Skin of body (tissue), 2 donors: ENCODE data around the gene FBXL17. TPM values are rescaled to one million over a fixed set of nuclear protein-coding genes. Genes with fewer than 3 reads are reported as not detected.
"Not testable (repeated sequence)": the region's sequence is repeated elsewhere in the genome, so short reads cannot be mapped to it uniquely, and the experiment has no call there.

Source experiments
- DNase-seq: peaks from one replicate; lab custom pipeline; 2025; lab: John Stamatoyannopoulos, UW
- total RNA-seq: library from RNA; depleted of rRNA; stranded (reverse); fragments of >200 nt; gene quantifications from one replicate; pipeline ENCODE4 v1.2.3, GENCODE V29; 2014

The FBXL17 gene
- total RNA-seq, 1 donor from 2014 or later = 17.5 TPM

GRCh38 chr5:108311682-108312081 is 70.2 kb downstream of the FBXL17 start:
- no peak for DNase-seq

GRCh38 chr5:108303611-108304010 is 78.3 kb downstream of the FBXL17 start:
- DNase-seq = no peak

- DNase-seq = no peak
Observed at GRCh38 chr5:108303086-108303485, 78.8 kb downstream of the FBXL17 start.

- DNase-seq = no peak
Observed at GRCh38 chr5:108297042-108297601, 84.8 kb downstream of the FBXL17 start.

DNA sequence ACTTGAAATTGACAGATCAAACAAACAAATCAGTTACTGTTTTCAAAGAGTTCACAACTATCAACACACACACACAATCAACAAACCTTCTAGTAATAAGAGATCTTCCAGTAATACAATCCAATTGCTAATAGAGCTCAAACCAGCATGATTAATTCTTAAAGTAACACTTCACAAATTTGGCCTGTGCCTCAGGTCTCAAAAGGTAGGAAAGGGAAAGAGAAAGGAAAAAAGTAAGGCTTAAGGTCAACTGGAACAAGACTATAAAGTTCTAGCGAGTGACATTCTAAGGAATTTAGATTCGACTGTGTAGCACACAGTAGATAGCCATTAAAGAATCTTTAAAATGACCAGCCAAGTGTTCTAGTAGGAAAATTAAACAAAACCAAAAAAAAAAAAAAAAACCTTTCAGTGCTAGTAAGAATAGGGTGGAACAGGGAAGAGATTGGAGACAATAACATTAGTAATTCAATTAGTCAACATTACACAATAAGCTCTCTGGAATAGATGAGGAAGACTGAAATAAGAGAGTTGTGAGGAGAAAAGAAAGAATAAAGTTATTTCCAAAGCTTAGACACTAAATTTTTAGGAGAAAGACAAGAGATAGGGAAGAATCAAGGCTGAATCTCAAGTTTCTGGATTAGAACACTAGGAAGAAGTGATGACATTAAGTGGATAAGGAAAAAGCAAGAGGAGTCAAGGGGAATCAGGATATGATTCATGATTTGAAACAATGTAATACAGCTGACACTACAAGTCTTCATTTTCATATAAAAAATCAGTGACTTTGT is 86.1 kb downstream of the FBXL17 start:
- DNase-seq = no peak

DNA sequence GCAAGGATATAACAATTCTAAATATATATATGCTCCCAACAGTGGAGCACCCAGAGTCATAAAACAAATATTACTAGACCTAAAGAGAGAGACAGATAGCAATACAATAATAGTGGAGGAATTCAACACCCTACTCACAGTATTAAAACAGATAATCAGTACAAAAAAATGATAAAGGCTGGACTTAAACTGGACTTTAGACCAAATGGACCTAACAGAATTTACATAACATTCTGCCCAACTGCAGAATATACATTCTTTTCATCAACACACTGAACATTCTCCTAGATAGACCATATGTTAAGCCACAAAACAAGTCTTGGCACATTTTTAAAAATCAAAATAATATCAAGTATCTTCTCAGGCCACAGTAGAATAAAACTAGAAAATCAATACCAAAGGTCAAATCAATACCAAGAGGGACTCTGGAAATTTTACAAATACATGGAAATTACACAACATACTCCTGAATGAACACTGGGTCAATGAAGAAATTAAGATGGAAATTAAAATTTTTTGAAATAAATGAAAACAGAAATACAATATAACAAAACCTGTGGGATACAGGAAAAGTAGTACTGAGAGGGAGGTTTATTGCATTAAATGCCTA is 100.8 kb downstream of the FBXL17 start:
- no peak for DNase-seq

GRCh38 chr5:108280248-108280647 is 101.7 kb downstream of the FBXL17 start:
- DNase-seq = no peak

DNA sequence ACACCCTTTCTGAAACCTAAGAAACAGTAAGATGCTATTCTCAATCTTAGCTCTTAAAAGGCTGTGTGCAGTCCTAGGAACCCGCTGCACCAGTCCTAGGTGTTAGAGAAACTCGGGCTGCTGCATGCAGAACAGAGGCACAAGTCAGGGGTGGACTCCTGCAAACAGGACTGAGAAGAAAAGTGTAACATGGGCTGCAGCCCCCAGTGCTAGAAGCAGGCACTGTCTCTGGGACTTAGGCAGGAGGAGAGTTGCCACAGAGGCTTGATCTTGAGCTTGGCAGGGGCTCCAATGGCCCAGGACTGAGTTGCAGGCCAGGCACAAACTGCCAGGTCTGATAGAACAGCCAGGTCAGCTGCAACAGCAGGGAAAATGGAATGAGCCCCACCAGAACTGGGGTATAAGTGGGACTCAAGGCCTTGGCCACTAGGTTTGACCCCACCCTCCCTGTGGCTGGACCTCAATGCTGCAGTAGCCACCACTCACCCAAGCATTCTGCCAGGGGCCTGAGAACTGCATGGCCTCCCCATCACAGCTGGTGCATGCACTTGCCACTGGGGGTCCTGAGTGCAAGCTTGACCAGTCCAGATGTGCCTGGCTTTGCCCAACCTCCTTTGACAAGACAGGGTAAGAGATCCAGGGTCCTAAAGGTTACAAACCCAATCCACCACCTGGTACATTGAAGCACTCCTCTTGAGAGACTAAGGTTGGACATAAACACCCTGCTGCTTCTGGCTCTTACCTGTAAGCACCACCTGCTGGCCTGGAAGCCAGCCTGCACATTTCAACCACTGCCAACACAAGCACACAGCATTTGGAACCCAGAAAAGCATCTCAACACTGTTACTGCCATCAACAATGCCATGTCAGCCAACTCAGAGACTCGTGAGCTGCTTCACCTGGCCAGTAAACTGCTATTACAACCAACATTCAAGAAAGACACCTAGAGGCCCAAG is 103.3 kb downstream of the FBXL17 start:
- DNase-seq = no peak

- DNase-seq = no peak
Observed at GRCh38 chr5:108276187-108277050, 105.5 kb downstream of the FBXL17 start.

GRCh38 chr5:108274080-108274479 is 107.8 kb downstream of the FBXL17 start:
- DNase-seq = not testable (repeated sequence)

DNA sequence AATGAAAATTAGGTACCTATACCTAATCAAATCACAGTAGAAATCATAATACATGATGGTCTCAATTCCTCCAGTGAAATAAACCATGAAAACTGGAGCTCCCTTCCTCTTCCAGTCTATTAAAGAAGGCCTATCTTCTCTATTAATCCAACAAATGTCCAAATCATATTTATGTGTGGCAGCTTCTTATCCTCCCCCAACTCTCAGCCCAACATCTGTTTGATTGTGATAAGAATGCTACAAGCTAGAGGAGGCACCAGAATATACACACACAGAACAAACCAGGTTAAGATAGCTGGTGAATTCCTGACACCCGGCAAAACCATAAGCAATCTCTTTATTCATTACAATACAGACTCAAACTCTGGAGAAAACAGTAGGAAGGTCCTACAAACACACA is 110.8 kb downstream of the FBXL17 start:
- DNase-seq = no peak

- DNase-seq = no peak
Observed at GRCh38 chr5:108266242-108266641, 115.7 kb downstream of the FBXL17 start.

- DNase-seq = no peak
Observed at GRCh38 chr5:108264533-108264932, 117.4 kb downstream of the FBXL17 start.

DNA sequence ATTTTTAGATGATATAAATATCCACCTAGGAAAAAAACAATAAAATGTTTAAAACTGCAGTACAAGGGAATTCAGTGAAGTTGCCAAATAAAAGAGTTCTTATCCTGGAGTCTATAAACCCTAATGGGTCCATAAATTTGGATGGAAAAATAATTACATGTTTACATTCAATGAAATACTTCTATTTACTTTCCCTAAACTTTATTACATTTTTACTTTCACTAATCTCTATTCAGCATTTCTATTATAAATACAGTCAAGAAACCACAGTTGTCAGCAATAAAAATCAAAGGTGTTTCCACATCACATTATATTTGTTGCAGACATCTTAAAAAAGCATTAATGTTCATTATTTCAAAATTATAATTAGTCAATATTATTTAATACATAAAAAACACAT is 118.6 kb downstream of the FBXL17 start:
- DNase-seq = no peak

DNA sequence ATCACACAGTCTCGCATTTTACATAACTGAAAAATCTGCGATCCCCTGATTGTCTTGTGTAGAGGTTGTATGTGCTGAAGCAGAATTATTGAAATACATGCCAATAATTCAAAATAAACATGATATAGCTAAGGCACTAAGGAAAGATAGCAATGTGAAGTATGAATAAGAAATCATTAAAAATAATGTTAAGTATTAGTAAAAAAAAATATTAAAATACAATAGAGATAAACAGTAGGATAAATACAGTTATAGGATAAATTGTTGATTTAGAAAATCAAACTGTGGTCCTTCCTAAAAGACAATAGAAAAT is 121.1 kb downstream of the FBXL17 start:
- DNase-seq = no peak

DNA sequence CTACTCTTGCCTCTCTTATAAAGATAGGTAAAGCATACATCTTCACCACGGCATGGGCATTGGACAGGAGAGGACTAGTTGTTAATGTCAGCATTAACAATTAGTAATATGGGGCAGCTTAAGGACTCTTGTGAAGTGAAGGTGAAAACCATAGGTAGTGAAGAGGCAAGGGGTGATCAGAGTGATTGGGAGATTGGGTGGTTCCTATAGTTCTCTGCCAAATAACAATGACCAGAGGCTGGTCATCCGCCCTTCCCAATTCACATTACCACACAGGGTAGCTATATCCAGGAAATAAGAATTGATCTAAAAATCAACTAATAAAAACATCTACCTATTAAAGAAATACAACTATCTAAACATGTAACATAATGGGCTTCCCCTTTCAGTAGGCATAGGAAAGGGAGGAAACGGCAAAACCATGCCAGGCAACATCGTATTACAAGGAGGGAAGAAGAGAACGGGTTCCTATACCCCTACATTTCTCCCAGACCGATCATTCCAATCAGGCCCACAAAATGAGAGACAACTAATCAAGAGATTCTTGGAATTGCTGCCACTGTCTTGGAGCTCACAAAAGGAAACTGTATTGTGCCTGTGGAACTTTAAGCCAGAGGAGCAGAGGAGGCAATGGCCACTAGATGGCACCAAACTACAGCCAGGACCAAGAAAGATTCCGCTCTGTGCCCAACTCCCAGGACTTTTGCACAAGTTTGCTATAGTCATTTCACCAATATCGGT is 121.6 kb downstream of the FBXL17 start:
- peak; percentile 46 for DNase-seq

DNA sequence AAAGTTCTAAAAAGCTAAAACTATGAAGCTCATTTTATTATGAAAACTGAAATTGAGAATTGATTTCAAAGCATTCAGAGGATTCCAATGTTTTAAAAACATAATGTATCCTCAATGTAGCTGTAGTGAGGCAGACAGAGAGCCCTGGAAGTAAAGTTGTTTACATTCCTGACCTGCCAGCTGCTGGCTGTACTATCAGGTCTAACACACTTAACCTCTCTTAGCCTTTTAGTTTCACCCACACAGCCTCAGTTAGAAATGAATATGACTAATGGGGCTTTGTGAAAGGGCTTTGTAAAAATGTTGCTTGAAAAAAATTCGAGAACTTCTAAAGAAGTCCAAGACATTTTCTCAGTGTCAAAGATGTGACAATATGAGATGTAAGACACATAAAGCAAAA is 122.6 kb downstream of the FBXL17 start:
- no peak for DNase-seq

- no peak for DNase-seq
Observed at GRCh38 chr5:108257996-108258395, 123.9 kb downstream of the FBXL17 start.

GRCh38 chr5:108255468-108255867 is 126.4 kb downstream of the FBXL17 start:
- DNase-seq = no peak

DNA sequence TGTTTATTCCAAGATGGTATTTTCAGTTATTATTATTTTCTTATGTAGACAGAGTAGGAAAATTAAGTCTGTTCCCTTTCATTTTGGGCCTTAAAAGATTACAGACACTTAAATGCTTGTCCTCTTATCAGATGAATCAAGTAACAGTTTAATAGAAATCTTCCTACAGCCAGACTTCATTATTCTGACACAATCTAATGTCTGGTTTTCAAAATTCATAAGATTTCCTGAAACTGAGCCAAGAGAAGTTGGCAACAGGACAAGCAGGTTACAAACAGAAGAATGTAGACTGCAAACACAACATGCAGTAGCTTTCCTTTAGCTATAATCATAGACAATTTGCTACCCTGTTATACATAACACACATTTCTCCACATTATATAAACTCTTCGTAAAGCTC is 130.5 kb downstream of the FBXL17 start:
- DNase-seq = no peak
